HG03108 (cell line): Measurements from ENCODE around the gene SKIC2.
A peak's percentile ranks its signal among the peaks of the same experiment; 100 is the strongest.
"Not testable (repeated sequence)": the region's sequence is repeated elsewhere in the genome, so short reads cannot be mapped to it uniquely, and the experiment has no call there.

ENCODE experiments used
- ATAC-seq: cut with Tn5 transposase; IDR thresholded peaks from one replicate; pipeline ENCODE4 v1.9.1; 2021; ENCODE audit warnings: moderate library complexity; ENCODE audit not compliant: unreplicated experiment

Gene SKIC2

GRCh38 chr6:31968791-31969711 is 10.1 kb downstream of the SKIC2 start:
- no peak for ATAC-seq

- no peak for ATAC-seq
These were observed 11.0 kb downstream of the SKIC2 start for GRCh38 chr6:31969712-31970603.

GRCh38 chr6:31970604-31971271 is 11.8 kb downstream of the SKIC2 start:
- no peak for ATAC-seq

GRCh38 chr6:31971279-31971992 is 12.5 kb downstream of the SKIC2 start:
- ATAC-seq, result no peak

- ATAC-seq, result peak; percentile 79
These were observed 13.2 kb downstream of the SKIC2 start, which contains the start of gene DXO for GRCh38 chr6:31971993-31972708. TSS of gene DXO (minus strand) at chr6:31972138. CDS start at chr6:31971675, 463 bp downstream.

- no peak for ATAC-seq
These were observed 13.9 kb downstream of the SKIC2 start for GRCh38 chr6:31972709-31973350.

- ATAC-seq, result not testable (repeated sequence)
These were observed 17.1 kb downstream of the SKIC2 start for GRCh38 chr6:31976065-31976464.

GRCh38 chr6:31977816-31978431 is 18.9 kb downstream of the SKIC2 start:
- ATAC-seq, result no peak

GRCh38 chr6:31978831-31979230 is 19.9 kb downstream of the SKIC2 start:
- ATAC-seq, result no peak

- ATAC-seq, result no peak
These were observed 20.4 kb downstream of the SKIC2 start for GRCh38 chr6:31979238-31979898.

- ATAC-seq, result not testable (repeated sequence)
These were observed 21.4 kb downstream of the SKIC2 start for GRCh38 chr6:31980195-31980876.

- not testable (repeated sequence) for ATAC-seq
These were observed 22.0 kb downstream of the SKIC2 start for GRCh38 chr6:31980998-31981397.

GRCh38 chr6:31981744-31982143 is 22.8 kb downstream of the SKIC2 start, which contains the start of gene C4A:
TSS of gene C4A (plus strand) at chr6:31982057. CDS start at chr6:31982108, 51 bp downstream.
- ATAC-seq, result not testable (repeated sequence)

GRCh38 chr6:31989363-31989762 is 30.4 kb downstream of the SKIC2 start:
- not testable (repeated sequence) for ATAC-seq

- not testable (repeated sequence) for ATAC-seq
These were observed 35.4 kb downstream of the SKIC2 start for GRCh38 chr6:31994421-31994820.

- ATAC-seq, result not testable (repeated sequence)
These were observed 37.4 kb downstream of the SKIC2 start for GRCh38 chr6:31996385-31996784.

- not testable (repeated sequence) for ATAC-seq
These were observed 43.7 kb downstream of the SKIC2 start for GRCh38 chr6:32002546-32003268.
